GM18858 (cell line): ENCODE measurements around the gene UBA6.
"Not testable (repeated sequence)": the region's sequence is repeated elsewhere in the genome, so short reads cannot be mapped to it uniquely, and the experiment has no call there.

Experiments
- ATAC-seq: cut with Tn5 transposase; IDR thresholded peaks from one replicate; pipeline ENCODE4 v1.9.1; 2021; ENCODE audit not compliant: unreplicated experiment

Gene UBA6

GRCh38 chr4:67714248-67714583 lies 13.3 kb upstream of the UBA6 start:
- ATAC-seq: peak; percentile 80

- ATAC-seq: no peak
These were observed 12.7 kb upstream of the UBA6 start for GRCh38 chr4:67713529-67714247.

DNA sequence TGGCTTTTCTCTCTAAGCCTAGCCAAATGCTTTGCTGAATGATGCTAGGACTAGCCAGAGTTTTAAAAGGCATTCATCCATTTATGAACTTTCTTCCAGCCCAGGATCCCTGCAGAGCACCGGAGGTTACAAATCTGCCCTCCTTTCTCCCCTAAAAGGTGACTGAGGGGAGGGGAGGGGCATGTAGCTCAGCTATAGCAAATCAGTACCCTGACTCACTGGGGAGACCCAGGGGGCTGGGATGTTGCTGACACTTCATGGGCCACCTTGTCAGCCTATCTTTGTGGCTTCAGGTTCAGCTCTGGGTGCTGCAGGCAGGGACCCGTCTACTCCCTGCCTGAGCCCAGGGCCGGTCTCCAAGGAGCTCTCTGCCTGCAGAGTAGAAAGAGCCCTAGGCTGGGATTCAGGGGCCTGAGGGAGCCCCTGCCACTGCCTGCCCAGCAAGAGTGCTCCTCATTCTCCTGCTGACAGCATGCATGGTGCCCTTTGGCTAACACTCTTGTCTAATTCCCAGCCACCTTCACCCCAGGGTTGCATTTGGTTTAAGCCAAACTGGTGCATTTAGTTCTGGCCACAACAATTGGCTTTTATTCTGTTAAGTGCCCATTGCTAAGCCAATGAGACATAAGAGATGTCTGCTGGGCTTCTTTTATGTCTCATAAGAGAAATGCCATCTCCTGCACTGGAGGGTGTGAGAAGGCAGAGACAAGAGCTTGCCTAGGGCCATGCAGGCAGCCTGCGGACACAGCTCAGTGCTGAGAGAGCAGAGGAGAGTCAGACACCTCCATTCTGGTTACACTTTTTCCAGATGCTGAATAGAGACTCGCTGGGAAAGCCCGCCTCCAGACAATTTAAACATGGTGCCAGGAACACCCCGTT lies 11.9 kb upstream of the UBA6 start:
- no peak for ATAC-seq

GRCh38 chr4:67712000-67712625 lies 11.2 kb upstream of the UBA6 start:
- no peak for ATAC-seq

DNA sequence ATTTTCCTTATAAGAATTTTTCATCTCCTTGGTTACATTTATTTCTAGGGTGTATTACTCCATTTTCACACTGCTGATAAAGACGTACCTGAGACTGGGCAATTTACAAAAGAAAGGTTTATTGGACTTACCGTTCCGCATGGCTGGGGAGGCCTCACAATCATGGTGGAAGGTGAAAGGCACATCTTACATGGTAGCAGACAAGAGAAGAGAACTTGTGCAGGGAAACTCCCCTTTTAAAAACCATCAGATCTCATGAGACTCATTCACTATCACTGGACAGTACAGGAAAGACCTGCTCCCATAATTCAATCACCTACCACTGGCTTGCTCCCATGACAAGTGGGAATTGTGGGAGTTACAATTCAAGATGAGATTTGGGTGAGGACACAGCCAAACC lies 5.7 kb upstream of the UBA6 start:
- not testable (repeated sequence) for ATAC-seq

GRCh38 chr4:67704843-67705242 lies 3.9 kb upstream of the UBA6 start:
- no peak for ATAC-seq

DNA sequence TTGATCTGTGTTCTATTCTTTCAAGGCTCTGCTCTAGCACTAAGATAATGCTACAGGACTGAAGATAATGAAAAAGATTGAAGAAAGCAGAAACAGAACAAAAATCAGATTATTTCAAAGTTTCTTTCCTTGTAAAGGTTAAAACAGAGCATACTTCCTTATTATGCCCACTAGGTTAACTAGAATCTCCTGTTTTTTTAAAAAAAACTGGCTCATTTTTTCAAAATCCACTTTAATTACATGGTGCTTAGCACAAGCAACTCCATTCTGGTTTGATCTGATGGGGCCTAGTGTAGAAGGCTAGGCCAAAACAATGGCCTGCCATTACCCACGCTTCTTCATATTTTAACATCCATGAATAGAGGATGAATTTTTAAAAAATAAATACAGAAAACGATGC lies 1.2 kb upstream of the UBA6 start:
- no peak for ATAC-seq

DNA sequence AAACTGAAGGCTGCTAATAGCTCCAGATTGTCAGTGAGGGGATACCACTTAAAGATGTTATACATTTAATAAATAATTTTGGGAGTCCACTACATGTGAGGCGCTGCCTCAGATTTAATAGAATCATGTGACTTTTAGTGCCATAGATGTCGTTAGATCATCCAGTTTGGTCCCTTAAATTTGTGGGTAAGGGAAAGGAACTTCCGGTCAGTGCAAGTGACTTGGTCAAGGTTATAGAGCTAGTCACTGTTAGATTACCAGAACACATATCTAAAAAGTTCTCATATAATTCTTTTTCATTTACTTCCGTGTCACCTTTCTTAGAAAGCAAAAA lies 529 bp upstream of the UBA6 start:
- ATAC-seq: peak; percentile 4

GRCh38 chr4:67700116-67700737 lies 728 bp downstream of the UBA6 start:
- ATAC-seq: peak; percentile 25

DNA sequence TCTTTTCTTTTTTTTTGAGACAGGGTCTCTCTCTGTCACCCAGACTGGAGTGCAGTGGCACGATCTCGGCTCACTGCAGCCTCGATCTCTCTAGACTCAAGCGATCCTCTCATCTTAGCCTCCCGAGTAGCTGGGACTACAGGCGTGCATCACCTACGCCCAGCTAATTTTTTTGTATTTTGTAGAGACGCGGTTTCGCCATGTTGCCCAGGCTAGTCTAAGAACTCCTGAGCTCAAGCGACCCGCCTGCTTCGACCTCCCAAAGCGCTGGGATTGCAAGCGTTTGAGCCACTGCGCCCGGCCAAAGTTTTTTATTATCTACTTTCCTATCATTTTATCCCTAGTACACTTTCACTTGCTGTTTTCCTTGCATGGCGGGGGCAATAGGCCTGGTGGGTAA lies 1.4 kb downstream of the UBA6 start:
- ATAC-seq: no peak

DNA sequence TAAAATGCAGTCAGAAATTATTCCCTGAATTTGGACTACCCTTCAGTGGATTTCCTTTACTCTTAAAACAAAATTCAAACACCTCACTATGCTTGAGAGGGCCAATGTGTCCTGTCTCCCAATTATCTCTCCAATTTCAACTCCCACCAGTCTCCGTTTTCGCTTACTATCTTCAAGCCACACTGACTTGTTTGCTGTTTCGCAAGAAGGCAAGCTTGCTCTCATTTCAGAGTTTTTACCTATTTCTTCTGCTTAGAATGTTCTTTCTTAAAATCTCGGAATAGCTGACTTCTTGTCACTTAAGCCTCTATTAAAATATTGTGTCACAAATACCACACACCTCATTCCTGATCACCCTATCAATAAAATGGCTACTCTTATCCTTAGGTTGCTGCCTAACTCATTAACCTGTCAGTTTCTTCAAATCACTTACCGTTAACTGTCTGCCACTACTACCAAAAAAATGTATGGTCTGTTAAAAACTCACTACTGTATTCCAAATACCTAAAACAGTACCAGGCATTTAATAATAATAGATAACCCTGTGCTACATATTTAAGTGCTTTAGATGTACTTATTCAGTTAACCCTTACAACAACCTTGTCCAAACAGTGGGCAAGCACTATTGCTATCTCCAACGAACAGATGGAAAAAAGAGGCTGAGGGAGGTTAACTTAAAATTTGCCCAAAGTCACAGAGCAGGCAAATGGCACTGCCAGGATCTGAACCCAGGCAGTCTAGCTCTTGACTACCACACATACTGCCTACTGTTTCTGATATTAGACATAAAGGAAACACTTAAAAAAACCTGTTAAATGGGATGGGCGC lies 2.9 kb downstream of the UBA6 start:
- no peak for ATAC-seq

GRCh38 chr4:67696061-67696460 lies 4.9 kb downstream of the UBA6 start:
- ATAC-seq: no peak

DNA sequence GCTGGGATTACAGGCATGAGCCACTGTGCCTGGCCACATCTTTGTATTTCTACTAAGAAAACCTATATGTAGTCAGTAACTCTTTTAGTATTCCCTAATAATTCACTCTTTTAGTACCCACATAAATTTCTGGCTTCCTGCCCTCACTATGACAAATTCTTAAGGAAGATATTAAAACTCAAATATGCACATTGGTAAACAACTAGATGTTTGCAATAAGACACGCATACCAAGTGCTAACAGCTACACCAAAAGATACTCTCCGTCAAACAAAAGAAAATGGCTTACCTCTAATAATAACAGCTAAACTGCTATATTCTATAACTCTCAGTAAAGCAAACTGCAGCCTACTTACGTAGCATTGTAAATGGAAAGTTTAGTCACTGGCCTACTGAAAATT lies 6.3 kb downstream of the UBA6 start:
- no peak for ATAC-seq

- no peak for ATAC-seq
These were observed 9.6 kb downstream of the UBA6 start for GRCh38 chr4:67691328-67691727.

- ATAC-seq: no peak
These were observed 13.3 kb downstream of the UBA6 start for GRCh38 chr4:67687636-67688035.

DNA sequence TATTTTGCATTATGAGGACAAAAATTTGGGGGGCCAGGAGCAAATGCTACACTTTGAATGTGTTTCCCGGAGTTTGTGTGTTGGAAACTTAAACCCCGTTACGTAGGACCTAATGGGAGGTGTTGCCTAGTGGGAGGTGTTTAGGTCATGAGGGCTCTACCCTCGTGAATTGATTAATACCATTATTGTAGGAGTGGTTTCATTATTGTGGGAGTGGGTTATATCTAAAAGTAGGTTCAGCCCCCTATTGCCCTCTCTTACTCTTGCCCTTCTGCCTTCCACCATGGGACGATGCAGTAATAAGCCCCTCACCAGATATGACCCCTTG lies 15.5 kb downstream of the UBA6 start:
- no peak for ATAC-seq

DNA sequence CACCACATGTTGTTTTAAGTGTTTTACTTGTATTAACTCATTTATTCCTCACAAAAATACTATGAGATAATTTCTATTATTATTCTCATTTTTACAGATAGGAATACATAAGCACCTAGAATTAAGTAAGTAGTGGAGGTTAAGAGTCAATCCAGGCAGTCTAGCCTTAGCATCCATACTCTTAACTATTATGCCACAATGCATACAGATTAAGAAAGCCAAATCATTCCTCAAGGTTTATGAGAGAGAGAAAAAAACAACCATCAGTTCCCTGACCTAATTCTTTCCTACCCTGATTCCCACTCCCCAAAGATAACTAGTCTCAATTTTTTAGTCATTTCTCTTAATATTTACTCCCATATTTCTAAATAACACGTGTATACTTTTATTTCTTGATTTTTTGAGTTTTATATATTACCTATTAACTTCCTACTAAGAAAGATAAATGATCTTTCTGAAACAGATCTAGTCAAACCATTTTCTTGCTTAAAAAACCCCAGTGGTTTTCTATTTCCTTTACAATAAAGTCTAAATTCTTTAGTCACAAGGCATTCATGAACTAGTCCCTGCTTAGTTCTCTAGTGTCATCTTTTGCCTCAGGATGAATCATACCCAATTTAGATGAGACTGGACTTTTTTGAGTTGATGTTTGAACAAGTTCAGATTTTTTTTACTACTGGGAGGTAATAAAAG lies 16.0 kb downstream of the UBA6 start:
- ATAC-seq: peak; percentile 62

GRCh38 chr4:67682266-67682665 lies 18.7 kb downstream of the UBA6 start:
- no peak for ATAC-seq

- ATAC-seq: no peak
These were observed 20.3 kb downstream of the UBA6 start for GRCh38 chr4:67680581-67681222.

GRCh38 chr4:67678612-67679011 lies 22.3 kb downstream of the UBA6 start:
- no peak for ATAC-seq
